ENCODE data around the gene PTPN2.

GRCh38 chr18:12840382-12840781 lies 43.7 kb downstream of the PTPN2 start:
- no peak for TF ChIP-seq CTCF (IDR thresholded peaks at IDR 0.05)
- no peak for TF ChIP-seq EZH2 (IDR thresholded peaks at IDR 0.05; ENCODE audit: borderline replicate concordance, insufficient read depth, low read depth, low read length, poor library complexity, severe bottlenecking)

Measured in B cell (primary cell).